Measurements from ENCODE around the gene PBX3.

DNA sequence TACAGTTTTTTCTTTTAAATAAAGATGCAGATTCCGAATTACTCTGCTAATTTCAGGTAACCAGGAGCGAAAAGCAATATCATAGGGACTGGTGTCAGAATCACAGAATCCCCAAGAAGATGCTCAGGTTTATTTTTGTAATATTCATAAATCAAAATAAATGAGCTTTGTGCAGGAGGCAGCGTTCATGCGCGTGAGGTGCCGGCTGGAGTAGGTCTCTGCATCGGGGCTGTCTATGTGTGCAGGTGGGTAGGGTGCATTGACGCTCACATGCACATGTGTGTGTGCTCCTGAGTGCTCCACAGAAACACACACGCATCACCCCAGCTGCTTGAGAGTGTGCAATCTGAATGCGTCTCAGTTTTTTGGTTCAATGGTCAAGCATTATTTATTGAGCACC lies 226.4 kb downstream of the PBX3 start:
- TF ChIP-seq, protein P1, sequence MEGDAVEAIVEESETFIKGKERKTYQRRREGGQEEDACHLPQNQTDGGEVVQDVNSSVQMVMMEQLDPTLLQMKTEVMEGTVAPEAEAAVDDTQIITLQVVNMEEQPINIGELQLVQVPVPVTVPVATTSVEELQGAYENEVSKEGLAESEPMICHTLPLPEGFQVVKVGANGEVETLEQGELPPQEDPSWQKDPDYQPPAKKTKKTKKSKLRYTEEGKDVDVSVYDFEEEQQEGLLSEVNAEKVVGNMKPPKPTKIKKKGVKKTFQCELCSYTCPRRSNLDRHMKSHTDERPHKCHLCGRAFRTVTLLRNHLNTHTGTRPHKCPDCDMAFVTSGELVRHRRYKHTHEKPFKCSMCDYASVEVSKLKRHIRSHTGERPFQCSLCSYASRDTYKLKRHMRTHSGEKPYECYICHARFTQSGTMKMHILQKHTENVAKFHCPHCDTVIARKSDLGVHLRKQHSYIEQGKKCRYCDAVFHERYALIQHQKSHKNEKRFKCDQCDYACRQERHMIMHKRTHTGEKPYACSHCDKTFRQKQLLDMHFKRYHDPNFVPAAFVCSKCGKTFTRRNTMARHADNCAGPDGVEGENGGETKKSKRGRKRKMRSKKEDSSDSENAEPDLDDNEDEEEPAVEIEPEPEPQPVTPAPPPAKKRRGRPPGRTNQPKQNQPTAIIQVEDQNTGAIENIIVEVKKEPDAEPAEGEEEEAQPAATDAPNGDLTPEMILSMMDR (IDR thresholded peaks at IDR 0.05; ENCODE audit: low read depth, low read length, missing input control) = no peak
- TF ChIP-seq RXRA (IDR thresholded peaks at IDR 0.05) = no peak
- TF ChIP-seq JUND (IDR thresholded peaks at IDR 0.05) = no peak
- no peak for TF ChIP-seq TAF1 (conservative IDR thresholded peaks at IDR 0.05)
- TF ChIP-seq, protein P2, sequence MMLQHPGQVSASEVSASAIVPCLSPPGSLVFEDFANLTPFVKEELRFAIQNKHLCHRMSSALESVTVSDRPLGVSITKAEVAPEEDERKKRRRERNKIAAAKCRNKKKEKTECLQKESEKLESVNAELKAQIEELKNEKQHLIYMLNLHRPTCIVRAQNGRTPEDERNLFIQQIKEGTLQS (IDR thresholded peaks at IDR 0.05) = no peak
- TF ChIP-seq SP1 (IDR thresholded peaks at IDR 0.05) = no peak
- no peak for TF ChIP-seq FOXA2 (IDR thresholded peaks at IDR 0.05)
- TF ChIP-seq GABPA (IDR thresholded peaks at IDR 0.05 in 1 of 2, conservative IDR thresholded peaks at IDR 0.05 in 1 of 2) = no peak
- no peak for TF ChIP-seq YY1 (IDR thresholded peaks at IDR 0.05)
